ENCODE results near the gene ZNG1A. TPM values are rescaled to one million over a fixed set of nuclear protein-coding genes. Genes with fewer than 3 reads are reported as not detected.

Gene ZNG1A
- total RNA-seq, 1 experiment from 2014 or later: 31.1 TPM

GRCh38 chr9:211557-211956, 32.7 kb upstream of the ZNG1A start:
- H3K27ac Mint-ChIP-seq: no peak overlapping the region
- Histone ChIP-seq H3K9me3 (ENCODE audit: control insufficient read depth, low read depth, low read length) (no peaks in the 10 kb centered on the region), H4K5ac (ENCODE audit: insufficient read length, low read depth, low read length) (no peak overlapping the region), H2BK120ac (ENCODE audit: low read depth, low read length, poor library complexity, severe bottlenecking) (no peak overlapping the region), H3K79me1 (ENCODE audit: insufficient read depth, low read depth, low read length, poor library complexity, severe bottlenecking) (no peaks in the 10 kb centered on the region), H3K9ac (ENCODE audit: extremely low read depth, insufficient read length, low read length) (no peak overlapping the region), H2AK5ac (ENCODE audit: insufficient read length, low read length) (no peak overlapping the region), H3K79me2 (ENCODE audit: insufficient read depth, low read length) (no peaks in the 10 kb centered on the region), H3K4me1 (ENCODE audit: insufficient read depth, low read length) (no peaks in the 10 kb centered on the region), H4K91ac (ENCODE audit: insufficient read length, low read depth, low read length) (no peak overlapping the region), H3K56ac (ENCODE audit: insufficient read length, low read depth, low read length) (no peak overlapping the region), H2AFZ (ENCODE audit: low read length) (no peak overlapping the region), H3K23ac (ENCODE audit: insufficient read length, low read depth, low read length) (no peak overlapping the region), H3K4ac (ENCODE audit: low read depth, low read length) (no peak overlapping the region), H3K18ac (ENCODE audit: insufficient read length, low read depth, low read length) (no peak overlapping the region), H3K4me2 (ENCODE audit: insufficient read depth, insufficient read length, low read length) (no peak overlapping the region), H3K14ac (ENCODE audit: insufficient read depth, low read length) (no peak overlapping the region), H3K27ac (ENCODE audit: insufficient read length, low read depth, low read length) (no peak overlapping the region), H4K20me1 (ENCODE audit: control insufficient read depth, insufficient read depth, insufficient read length) (no peaks in the 10 kb centered on the region), H4K8ac (replicated peaks; ENCODE audit: insufficient read length, low read depth, low read length) (no peak overlapping the region), H2BK12ac (ENCODE audit: insufficient read length, low read depth, low read length) (no peak overlapping the region), H3K23me2 (ENCODE audit: insufficient read length, low read depth, low read length, poor library complexity, severe bottlenecking) (no peaks in the 10 kb centered on the region), H3K27me3 (ENCODE audit: insufficient read depth, low read length) (no peaks in the 10 kb centered on the region; the same call in 1 of the 2 replicates), H3T11ph (ENCODE audit: low read length) (no peak overlapping the region), H2BK20ac (ENCODE audit: low read depth, low read length, poor library complexity, severe bottlenecking) (no peak overlapping the region), H2BK15ac (ENCODE audit: low read depth, low read length) (no peak overlapping the region), H2BK5ac (ENCODE audit: insufficient read length, low read length) (no peak overlapping the region)
- TF ChIP-seq CTCF (conservative IDR thresholded peaks at IDR 0.05): no peak
- H3K4me1 Mint-ChIP-seq: peaks cover 0 to 1% of the 10 kb centered on the region in 2 experiments; a peak in 1 of 4 replicates
- no peaks in the 10 kb centered on the region; a peak in 1 of 5 replicates for H3K9me3 Mint-ChIP-seq
- H3K4me3 Mint-ChIP-seq: no peak overlapping the region
- WGBS (ENCODE audit: extremely low coverage, insufficient read length, low lambda C conversion rate): no CpG with 5 or more reads among the region's 5 CpGs
- no peak for DNase-seq
- H3K27me3 Mint-ChIP-seq (ENCODE audit: low read depth): peaks cover 18% of the 10 kb centered on the region
- H3K36me3 Mint-ChIP-seq (ENCODE audit: insufficient read depth in 1 of 3, low read depth in 3 of 3): no peaks in the 10 kb centered on the region
